SK-MEL-5 (cell line): ENCODE measurements around the gene KRTAP4-12. TPM values are rescaled to one million over a fixed set of nuclear protein-coding genes. Genes with fewer than 3 reads are reported as not detected.
"Not testable (repeated sequence)": the region's sequence is repeated elsewhere in the genome, so short reads cannot be mapped to it uniquely, and the experiment has no call there.

Experiments
- DNase-seq: peaks from one replicate; pipeline ENCODE4 v3.0.0-alpha.2; 2016; ENCODE audit warnings: low read depth, low spot score
- in situ Hi-C: cut with HindIII; loops from 2 replicates; pipeline ENCODE4 v1.10.0; 2016; ENCODE audit warnings: low sequenced_read_pairs, high pct_unique_total_duplicates, low pct_unique_long_range_greater_than_20kb
- total RNA-seq: library from RNA; depleted of rRNA; stranded (reverse); fragments of >200 nt; shearing (Covaris generic); gene quantifications from 2 replicates; pipeline ENCODE4 v1.2.3, GENCODE V29; 2014; rRNA removed

The KRTAP4-12 gene
- total RNA-seq, 1 experiment from 2014 or later = not detected

DNA sequence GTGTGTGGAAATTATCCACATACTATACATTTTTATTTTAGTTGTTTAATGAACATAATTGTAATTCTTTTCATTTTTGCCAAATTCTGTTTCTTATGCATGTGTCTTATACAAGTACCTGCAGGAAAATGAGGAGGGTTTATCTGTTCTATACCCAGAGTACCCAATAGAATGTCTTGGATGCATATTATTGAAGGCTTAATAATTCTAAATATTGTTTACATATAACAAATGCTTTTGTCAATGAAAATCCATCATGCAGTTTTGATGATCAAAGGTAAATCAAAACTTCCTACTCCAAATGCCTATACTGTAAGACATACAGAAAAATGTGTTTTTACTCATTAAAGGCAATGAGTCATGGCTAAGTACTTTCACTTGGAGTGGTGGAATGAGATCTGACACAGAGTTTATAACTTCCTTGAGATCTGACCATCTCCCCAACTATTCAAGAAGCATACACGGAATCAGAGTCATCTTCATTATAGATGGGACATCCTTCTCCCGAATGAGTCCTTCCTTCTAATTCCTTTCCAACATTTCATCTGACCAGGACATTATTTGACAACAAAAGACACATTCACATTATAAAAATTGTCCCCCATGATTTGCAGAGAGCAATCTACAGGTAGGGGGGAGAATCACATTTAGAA lies 19.5 kb downstream of the KRTAP4-12 start:
- in situ Hi-C loops, DNase-seq: not testable (repeated sequence)

DNA sequence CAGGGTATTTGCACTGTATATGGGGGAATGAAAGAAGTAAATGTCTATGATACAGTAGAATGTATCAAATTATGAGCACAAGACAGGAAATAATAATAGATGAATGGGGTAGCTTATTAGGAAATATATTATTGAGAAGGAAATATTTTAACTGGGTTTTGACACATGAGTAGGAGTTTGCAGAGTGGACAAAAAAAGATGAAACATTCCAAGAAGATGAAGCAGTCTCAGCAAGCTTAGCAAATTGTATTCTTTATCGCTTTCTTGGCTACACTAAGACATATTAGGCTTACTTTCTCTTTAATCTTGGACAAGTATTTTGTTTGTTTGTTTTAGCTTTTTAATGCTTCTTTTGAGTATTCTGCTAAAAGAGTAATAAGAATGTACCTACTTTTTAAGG lies 20.1 kb downstream of the KRTAP4-12 start:
- no peak for DNase-seq
- in situ Hi-C loops = no loop called here

DNA sequence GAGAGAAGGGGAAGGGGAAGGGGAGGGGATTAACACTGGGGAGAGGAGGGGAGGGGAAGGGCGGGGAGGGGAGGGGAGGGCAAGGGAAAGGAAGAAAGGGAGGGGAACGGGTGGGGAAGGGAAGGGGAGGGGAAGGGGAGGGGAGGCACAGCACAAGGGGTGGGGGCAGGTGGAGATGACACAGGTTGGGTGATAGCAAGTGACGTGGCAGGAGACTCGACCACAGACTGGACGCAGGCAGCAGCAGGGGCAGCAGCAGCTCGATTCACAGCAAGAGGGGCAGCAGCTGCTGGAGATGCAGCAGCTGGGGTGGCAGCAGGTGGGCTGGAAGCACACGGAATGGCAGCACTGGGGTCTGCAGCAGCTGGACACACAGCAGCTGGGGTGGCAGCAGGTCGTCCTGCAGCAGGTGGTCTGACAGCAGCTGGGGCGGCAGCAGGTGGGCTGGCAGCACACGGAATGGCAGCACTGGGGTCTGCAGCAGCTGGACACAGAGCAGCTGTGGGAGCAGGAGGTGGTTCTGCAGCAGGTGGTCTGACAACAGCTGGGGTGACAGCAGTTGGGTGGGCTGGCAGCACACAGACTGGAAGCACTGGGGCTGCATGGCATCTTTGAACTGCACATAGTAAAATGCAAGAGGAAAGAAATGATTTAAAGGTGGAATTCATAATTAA lies 22.3 kb downstream of the KRTAP4-12 start, which contains the start of gene KRTAP4-16:
Gene KRTAP4-16 (minus strand): TSS at position 624 of the 674 bp plus-strand sequence. CDS start 0 bp downstream, at position 624.
- in situ Hi-C loops = no loop called here
- DNase-seq = no peak

DNA sequence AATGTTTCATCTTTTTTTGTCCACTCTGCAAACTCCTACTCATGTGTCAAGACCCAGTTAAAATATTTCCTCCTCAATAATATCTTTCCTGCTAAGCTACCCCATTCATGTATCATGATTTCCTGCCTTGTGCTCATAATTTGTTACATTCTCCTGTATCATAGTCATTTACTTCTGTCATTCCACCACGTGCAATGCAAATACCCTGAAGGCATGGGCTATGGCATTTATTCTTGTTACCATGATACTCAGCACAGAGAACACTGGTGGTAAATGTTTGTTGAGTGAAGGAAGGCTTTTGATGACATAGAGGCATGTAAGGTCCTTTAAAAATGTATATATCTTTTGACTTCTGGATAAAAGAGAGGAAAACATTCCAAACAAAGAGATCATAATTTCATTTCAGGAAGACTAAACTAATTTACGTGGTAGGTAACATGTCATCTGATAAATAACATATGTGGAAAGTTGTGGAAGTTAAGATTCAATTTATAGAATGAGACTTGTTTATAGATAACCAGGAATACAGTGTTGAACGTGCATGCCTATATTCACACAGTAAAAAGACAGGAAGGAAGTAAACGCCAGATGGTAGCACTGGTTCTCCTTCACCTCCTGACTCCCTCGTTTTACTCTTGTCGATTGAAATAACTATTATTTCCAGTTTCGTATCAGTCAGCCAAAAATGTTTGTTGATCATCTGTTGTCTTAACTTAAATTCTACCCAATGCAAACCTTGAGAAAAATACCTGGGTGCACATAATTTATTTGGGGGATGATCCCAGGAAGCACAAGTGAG lies 24.1 kb downstream of the KRTAP4-12 start:
- peak; percentile 55 for DNase-seq
- in situ Hi-C loops = not testable (repeated sequence)

DNA sequence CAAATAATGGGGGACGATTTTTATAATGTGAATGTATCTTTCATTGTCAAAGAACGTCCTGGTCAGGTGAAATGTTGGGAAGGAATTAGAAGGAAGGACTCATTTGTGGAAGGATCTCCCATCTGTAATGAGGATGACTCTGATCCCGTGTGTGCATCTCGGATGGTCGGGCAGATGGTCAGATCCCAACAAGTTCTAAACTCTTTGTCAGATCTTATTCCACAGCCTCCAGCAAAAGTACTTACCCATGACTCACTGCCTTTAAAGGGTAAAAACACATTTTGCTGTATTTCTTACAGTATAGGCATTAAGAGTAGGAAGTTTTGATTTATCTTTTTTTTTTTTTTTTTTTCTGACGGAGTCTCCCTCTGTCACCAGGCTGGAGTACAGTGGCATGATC lies 25.5 kb downstream of the KRTAP4-12 start:
- in situ Hi-C loops = no loop called here
- no peak for DNase-seq

DNA sequence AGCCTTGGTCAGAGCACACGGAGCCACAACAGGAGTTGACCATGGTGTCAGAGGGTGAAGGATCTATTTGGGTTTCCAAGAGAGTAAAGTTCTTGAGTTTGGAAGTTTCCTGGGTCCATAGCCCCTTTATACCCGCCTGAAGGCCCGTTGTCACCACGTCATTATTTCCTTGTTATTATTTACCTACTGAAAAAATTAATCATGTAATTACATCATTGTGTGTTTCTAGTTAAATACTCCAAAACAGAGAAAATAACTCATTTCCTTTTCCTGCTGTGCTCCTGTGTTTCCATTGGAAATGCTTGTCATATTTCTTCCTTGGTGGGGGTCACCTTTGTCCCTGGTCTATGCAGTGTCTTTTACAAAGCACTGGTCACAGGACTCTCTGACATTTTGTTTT lies 25.9 kb downstream of the KRTAP4-12 start, which contains the start of gene KRTAP4-8:
Gene KRTAP4-8 (minus strand): TSS at position 101 of the 400 bp plus-strand sequence. CDS start 58 bp downstream, at position 43.
- DNase-seq = no peak
- in situ Hi-C loops = no loop called here

GRCh38 chr17:41096055-41096454 lies 27.9 kb downstream of the KRTAP4-12 start:
- in situ Hi-C loops = no loop called here

DNA sequence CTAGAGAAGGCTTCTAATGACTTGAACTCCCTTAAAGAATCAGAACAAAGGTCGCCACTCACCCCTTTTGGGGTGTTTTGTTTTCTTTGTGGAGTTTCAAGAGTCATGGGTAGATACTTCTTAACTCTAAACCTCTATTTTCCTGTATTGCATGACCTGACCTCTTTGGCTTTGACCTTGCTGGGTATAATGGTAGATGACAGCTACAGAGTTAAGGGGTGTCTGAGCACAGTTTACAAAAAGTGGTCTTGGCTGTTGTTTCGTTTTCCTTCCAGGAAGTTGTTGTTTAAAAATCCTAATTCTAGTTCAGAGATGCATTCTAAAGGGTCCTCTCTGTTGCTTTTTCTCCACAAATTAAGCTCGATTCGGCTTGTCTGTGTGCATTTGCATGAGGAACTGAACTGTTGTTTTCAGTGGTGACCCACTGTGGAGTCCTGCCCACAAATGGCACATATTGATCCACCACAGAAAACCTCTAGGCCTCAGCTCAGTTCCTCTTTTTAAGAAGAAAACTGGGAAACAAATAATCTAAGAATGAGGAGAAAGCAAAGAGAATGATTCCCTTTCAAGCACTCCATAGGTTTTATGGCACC lies 35.1 kb downstream of the KRTAP4-12 start:
- in situ Hi-C loops, DNase-seq: not testable (repeated sequence)

More at GRCh38 chr17:41096055-41096454, 27.9 kb downstream of the KRTAP4-12 start:
- DNase-seq = no peak

DNA sequence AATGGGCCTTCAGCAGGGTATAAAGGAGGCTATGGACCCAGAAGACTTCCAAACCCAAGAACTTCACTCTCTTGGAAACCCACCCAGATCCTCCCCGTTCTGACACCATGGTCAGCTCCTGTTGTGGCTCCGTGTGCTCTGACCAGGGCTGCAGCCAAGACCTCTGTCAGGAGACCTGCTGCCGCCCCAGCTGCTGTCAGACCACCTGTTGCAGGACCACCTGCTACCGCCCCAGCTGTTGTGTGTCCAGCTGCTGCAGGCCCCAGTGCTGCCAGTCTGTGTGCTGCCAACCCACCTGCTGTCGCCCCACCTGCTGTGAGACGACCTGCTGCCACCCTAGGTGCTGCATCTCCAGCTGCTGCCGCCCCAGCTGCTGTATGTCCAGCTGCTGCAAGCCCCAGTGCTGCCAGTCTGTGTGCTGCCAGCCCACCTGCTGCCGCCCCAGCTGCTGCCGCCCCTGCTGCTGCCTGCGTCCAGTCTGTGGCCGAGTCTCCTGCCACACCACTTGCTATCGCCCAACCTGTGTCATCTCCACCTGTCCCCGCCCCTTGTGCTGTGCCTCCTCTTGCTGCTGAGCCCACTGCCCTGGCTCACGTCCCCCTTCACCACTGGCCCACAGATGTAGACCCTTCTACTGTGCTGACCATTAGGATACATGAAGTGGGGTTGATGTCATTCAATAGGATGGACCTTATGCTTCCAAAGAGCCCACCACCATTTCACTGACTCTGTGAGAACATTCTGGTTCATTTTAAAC lies 39.7 kb downstream of the KRTAP4-12 start, which contains the start of gene KRTAP4-7:
Gene KRTAP4-7 (plus strand): TSS at position 51 of the 757 bp plus-strand sequence. CDS start 57 bp downstream, at position 108.
- in situ Hi-C loops, DNase-seq: not testable (repeated sequence)

- DNase-seq, in situ Hi-C loops: not testable (repeated sequence)
Observed at GRCh38 chr17:41083427-41083826, 40.6 kb downstream of the KRTAP4-12 start.

DNA sequence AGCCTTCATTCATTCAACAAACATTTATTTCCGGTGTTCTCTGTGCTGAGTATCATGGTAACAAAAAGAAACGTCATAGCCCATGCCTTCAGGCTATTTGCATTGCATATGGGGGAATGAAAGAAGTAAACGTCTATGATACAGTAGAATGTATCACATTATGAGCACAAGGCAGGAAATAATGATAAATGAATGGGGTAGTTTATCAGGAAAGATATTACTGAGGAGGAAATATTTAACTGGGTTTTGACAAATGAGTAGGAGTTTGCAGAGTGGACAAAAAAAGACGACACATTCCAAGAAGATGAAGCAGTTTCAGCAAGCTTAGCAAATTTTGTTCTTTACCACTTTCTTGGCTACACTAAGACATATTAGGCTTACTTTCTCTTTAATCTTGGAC lies 41.4 kb downstream of the KRTAP4-12 start:
- peak; percentile 93 for DNase-seq
- in situ Hi-C loops = no loop called here

DNA sequence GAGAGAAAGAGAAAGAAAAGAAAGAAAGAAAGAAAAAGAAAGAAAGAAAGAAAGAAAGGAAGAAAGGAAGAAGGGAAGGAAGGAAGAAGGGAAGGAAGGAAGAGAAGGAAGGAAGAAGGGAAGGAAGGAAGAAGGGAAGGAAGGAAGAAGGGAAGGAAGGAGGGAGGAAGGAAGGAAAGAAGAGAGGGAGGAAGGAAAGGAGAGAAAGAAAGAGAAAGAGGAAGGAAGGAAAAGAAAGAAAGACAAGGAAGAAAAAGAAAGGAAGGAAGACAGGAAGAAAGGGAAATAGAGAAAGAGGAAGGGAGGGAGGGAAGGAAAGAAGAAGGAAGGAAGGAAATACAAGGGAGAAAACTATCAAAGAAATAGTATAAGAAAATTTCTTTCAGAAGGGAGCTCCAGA lies 47.2 kb downstream of the KRTAP4-12 start:
- in situ Hi-C loops = no loop called here
- DNase-seq = no peak

DNA sequence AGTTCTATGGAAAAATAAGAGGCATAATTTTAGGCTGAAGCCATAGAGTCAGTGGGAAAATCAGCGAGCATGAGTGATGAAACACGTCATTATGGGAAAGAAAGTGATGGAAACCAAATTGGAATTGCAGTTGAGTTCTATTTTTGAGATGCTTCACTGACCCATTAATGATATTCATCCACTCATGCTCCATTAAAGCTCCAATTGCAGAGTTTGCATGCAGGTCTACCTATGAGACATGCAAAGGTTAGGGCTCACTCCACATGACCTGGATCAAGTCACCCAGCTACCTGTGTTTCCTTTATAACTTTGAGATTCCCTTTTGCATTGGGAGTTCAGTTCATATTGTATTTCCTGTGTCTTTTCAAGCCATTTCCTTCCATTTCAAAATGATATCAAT lies 50.3 kb downstream of the KRTAP4-12 start:
- in situ Hi-C loops = no loop called here
- no peak for DNase-seq

Other genes with a start within 250 kb of the KRTAP4-12 start
- gene KRT20, start 238.9 kb downstream of the KRTAP4-12 start, total RNA-seq = not detected in 2 replicates
- not detected in 2 replicates for gene KRT23, start 186.5 kb downstream of the KRTAP4-12 start, total RNA-seq
- not detected in 2 replicates for gene KRT39, start 157.2 kb downstream of the KRTAP4-12 start, total RNA-seq
- gene KRT40, start 139.9 kb downstream of the KRTAP4-12 start, total RNA-seq = not detected in 2 replicates
- gene KRTAP3-3, start 130.0 kb downstream of the KRTAP4-12 start, total RNA-seq = not detected in 2 replicates
- gene KRTAP3-2, start 124.3 kb downstream of the KRTAP4-12 start, total RNA-seq = not detected in 2 replicates
- not detected in 2 replicates for gene KRTAP3-1, start 115.1 kb downstream of the KRTAP4-12 start, total RNA-seq
- not detected in 2 replicates for gene KRTAP1-5, start 97.0 kb downstream of the KRTAP4-12 start, total RNA-seq
- gene KRTAP1-4, start 94.0 kb downstream of the KRTAP4-12 start, total RNA-seq = not detected in 2 replicates
- not detected in 2 replicates for gene KRTAP1-3, start 89.3 kb downstream of the KRTAP4-12 start, total RNA-seq
- not detected in 2 replicates for gene KRTAP1-1, start 82.7 kb downstream of the KRTAP4-12 start, total RNA-seq
- not detected in 2 replicates for gene KRTAP2-1, start 76.9 kb downstream of the KRTAP4-12 start, total RNA-seq
- not detected in 2 replicates for gene KRTAP2-2, start 69.0 kb downstream of the KRTAP4-12 start, total RNA-seq
- not detected in 2 replicates for gene KRTAP2-3, start 64.1 kb downstream of the KRTAP4-12 start, total RNA-seq
- gene KRTAP2-4, start 58.3 kb downstream of the KRTAP4-12 start, total RNA-seq = not detected in 2 replicates
- not detected in 2 replicates for gene KRTAP4-7, start 40.0 kb downstream of the KRTAP4-12 start, total RNA-seq
- not detected in 2 replicates for gene KRTAP4-8, start 26.0 kb downstream of the KRTAP4-12 start, total RNA-seq
- not detected in 2 replicates for gene KRTAP4-16, start 22.0 kb downstream of the KRTAP4-12 start, total RNA-seq
- not detected in 2 replicates for gene KRTAP4-9, start 18.8 kb downstream of the KRTAP4-12 start, total RNA-seq
- not detected in 2 replicates for gene KRTAP4-11, start 5.8 kb downstream of the KRTAP4-12 start, total RNA-seq
- not detected in 2 replicates for gene KRTAP4-6, start 16.4 kb upstream of the KRTAP4-12 start, total RNA-seq
- not detected in 2 replicates for gene KRTAP4-5, start 25.6 kb upstream of the KRTAP4-12 start, total RNA-seq
- not detected in 2 replicates for gene KRTAP4-4, start 36.6 kb upstream of the KRTAP4-12 start, total RNA-seq
- not detected in 2 replicates for gene KRTAP4-3, start 44.0 kb upstream of the KRTAP4-12 start, total RNA-seq
- not detected in 2 replicates for gene KRTAP4-2, start 54.0 kb upstream of the KRTAP4-12 start, total RNA-seq
- not detected in 2 replicates for gene KRTAP4-1, start 60.7 kb upstream of the KRTAP4-12 start, total RNA-seq
- not detected in 2 replicates for gene KRTAP9-1, start 65.7 kb upstream of the KRTAP4-12 start, total RNA-seq
- not detected in 2 replicates for gene KRTAP9-2, start 102.5 kb upstream of the KRTAP4-12 start, total RNA-seq
- not detected in 2 replicates for gene KRTAP9-3, start 108.3 kb upstream of the KRTAP4-12 start, total RNA-seq
- not detected in 2 replicates for gene KRTAP9-8, start 113.8 kb upstream of the KRTAP4-12 start, total RNA-seq
- not detected in 2 replicates for gene KRTAP9-4, start 125.5 kb upstream of the KRTAP4-12 start, total RNA-seq
- not detected in 2 replicates for gene KRTAP9-9, start 131.2 kb upstream of the KRTAP4-12 start, total RNA-seq
- not detected in 2 replicates for gene KRTAP9-6, start 141.2 kb upstream of the KRTAP4-12 start, total RNA-seq
- not detected in 2 replicates for gene KRTAP9-7, start 151.5 kb upstream of the KRTAP4-12 start, total RNA-seq
- not detected in 2 replicates for gene KRTAP29-1, start 178.7 kb upstream of the KRTAP4-12 start, total RNA-seq
- gene KRTAP16-1, start 185.1 kb upstream of the KRTAP4-12 start, total RNA-seq = not detected in 2 replicates
- gene KRTAP17-1, start 191.5 kb upstream of the KRTAP4-12 start, total RNA-seq = not detected in 2 replicates
- gene KRT33A, start 226.6 kb upstream of the KRTAP4-12 start, total RNA-seq = not detected in 2 replicates
- gene KRT33B, start 245.6 kb upstream of the KRTAP4-12 start, total RNA-seq = not detected in 2 replicates